Colon (tissue), 2 donors: ENCODE measurements around the gene SRSF4.

Experiments used
- FAIRE-seq: peaks from 2 replicates; lab custom pipeline; 2012; peaks lifted over from hg19 to GRCh38; lab: Jason Lieb, UNC
- donor health status: control.
- donor health status: control.

SRSF4 gene

DNA sequence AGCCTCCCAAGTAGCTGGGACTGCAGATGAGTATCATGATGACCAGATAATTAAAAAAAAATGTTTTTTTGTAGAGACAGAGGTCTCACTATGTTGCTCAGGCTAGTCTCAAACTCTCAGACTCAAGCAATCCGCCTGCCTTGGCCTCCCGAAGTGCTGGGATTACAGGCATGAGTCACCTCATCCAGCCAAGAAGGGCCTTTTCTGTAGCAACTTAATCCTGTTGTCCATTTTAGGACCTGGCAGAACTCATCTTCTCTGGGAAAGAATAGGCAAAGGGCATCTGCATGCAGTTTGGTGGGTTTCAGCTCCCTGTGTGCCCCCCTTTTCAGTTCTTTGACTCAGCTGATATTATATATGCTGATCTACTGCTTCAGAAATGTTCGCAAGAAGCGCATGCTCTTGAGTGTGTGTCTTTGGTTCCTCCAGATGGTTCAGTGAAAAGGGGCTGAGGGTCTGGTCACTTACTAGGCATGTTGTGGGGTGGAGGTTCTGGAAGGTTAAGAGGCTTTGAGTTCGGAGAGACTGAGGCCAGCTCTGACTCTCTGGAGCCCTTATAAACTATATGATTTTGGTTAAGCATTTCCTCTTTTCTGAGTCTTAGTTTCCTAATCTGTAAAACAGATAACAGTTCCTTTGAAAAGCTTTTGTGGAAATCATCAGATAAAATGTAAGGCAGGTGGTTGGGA, 19.4 kb upstream of the SRSF4 start:
- no peak for FAIRE-seq

DNA sequence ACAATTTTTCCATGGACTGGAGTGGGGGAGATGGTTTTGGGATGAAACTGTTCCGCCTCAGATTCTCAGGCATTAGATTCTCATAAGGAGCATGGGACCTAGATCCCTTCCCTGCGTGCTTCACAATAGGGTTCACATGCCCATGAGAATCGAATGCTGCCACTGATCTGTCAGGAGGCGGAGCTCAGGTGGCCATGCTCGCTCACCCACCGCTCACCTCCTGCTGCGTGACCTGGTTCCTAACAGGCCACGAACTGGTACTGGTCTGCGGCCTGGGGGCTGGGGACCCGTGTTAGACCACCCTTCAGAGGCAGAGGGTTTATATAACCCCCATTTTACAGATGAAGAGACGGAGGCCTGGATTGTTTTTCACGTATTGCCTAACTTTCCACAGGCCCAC, 16.3 kb upstream of the SRSF4 start:
- FAIRE-seq, result no peak

DNA sequence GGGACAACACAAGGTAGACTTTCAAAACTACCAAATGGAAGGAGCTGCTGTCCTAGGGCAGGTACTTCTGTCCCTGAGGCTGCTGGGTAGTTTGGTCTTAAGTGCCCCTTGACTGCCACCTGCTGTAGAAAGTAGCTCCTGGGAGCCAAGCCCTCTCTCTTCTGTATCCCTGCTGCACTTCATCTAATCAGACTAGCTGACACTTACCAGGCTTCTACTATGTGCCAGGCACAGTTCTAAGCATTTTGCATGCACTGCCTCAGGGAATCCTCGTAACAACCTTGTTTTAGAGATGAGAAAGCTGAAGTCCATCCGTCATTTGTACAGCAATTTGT, 15.9 kb upstream of the SRSF4 start:
- no peak for FAIRE-seq

GRCh38 chr1:29196863-29197589, 15.3 kb upstream of the SRSF4 start:
- FAIRE-seq, result no peak

GRCh38 chr1:29195881-29196291, 14.2 kb upstream of the SRSF4 start:
- FAIRE-seq, result no peak

DNA sequence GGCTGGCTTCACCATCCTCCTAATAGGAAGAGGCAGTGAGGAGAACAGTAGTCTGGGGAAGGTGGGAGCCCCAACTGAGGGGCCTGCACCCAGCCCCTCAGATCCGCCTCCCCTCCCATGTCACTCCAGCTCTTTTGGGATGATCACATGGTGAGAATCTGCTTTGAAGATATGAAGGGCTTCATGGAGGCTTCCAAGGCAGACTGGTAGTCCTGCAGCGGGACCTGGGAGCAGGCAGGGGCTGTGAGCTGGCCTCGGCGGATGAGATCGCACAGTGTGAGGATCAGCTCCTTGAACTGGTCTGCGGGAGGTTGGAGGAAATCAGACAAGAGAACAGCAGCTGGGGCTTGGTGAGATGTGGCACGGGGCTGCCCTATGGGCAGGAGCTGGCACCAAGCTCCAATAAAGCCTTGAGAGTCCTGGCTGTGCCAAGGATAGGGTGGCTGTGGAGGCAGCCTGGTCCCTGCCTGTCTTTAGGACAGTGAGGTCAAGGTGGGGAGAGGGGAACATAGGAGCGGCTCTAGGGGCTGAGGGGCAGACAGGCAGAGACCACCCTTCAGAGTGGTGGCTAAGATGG, 12.3 kb upstream of the SRSF4 start:
- no peak for FAIRE-seq

GRCh38 chr1:29190718-29191117, 9.0 kb upstream of the SRSF4 start:
- FAIRE-seq, result no peak

DNA sequence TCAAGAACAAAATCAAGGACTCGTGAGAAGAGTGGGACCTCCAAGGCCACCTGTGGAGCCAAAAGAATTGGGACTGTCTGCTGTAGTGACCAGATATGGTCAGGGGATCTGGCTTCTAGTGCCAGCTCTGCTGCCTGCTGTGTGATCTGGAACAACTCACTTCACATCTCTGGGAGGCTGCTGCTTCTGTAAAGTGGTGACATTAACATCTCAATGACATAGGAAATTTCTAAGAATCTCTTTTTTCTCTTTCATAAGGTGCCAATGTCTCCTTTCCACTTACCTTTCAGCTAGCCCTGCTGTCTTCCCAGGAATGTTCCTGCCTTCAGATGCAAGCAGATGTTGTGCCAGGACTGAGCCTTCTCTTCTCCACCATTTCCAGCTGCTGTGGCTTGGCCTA, 5.0 kb upstream of the SRSF4 start:
- FAIRE-seq, result no peak

DNA sequence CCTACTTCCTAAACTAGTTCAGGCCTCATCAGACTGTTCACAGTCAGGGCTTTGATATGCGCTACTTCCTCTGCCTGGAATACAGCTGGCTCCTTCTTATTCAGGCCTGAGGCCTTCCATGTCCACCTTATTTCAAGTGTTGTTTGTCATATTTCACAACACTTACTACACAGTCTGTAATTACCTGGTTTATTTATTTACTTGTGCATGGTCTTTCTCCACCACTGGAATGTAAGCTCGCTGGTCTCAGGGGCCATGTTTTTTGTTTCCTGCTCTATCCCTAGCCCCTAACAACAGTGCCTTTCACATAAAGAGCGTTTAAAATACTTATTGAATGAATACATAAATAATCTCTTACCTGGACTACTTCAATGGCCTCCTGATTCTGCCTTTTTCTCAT, 4.6 kb upstream of the SRSF4 start:
- FAIRE-seq, result no peak

- FAIRE-seq, result no peak
These were observed 1.6 kb upstream of the SRSF4 start for GRCh38 chr1:29183287-29183686.

- FAIRE-seq, result no peak
These were observed 945 bp downstream of the SRSF4 start for GRCh38 chr1:29180497-29181412.

GRCh38 chr1:29179641-29180184, 2.0 kb downstream of the SRSF4 start:
- FAIRE-seq, result no peak

- FAIRE-seq, result no peak
These were observed 4.5 kb downstream of the SRSF4 start for GRCh38 chr1:29177022-29177705.

- no peak for FAIRE-seq
These were observed 5.1 kb downstream of the SRSF4 start for GRCh38 chr1:29176576-29176975.

GRCh38 chr1:29172415-29172939, 9.2 kb downstream of the SRSF4 start:
- no peak for FAIRE-seq

DNA sequence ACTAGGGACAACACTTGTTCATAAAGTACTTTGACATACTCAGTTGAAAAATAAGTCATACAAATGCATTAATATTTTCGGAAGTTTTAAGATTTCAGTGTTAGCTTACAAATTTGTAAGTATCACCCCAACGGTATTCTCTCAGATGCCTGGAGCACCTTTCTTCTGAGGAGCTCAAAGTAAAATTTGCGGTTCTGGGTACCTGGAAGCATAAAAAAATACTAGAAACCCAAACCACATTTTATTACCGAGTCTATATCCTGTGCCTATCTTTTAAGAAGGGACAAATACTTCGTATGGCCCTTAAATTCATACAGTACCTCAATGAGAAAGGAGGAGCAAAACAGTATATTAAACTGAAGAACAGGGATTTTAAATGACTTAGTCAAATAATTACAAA, 10.2 kb downstream of the SRSF4 start:
- no peak for FAIRE-seq

GRCh38 chr1:29171089-29171488, 10.6 kb downstream of the SRSF4 start:
- no peak for FAIRE-seq

DNA sequence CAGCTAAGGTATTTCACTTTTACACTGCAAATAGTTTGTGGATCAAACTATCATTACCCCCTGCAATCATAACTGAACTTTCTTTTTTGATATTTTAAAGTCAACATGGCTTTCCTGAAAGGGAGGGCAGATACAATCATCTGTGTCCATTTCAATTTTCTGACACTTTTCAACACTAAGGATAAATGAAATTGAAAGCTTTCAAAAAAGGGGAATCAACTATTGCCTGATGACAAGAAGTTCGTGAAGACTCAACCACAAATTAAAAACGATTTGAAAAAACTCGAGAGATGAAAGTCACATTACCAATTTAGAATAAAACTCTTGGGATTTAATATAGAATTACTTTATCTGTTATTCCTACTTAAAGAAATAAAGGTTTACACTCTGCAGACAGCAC, 11.7 kb downstream of the SRSF4 start:
- no peak for FAIRE-seq

GRCh38 chr1:29167904-29168303, 13.8 kb downstream of the SRSF4 start:
- no peak for FAIRE-seq

DNA sequence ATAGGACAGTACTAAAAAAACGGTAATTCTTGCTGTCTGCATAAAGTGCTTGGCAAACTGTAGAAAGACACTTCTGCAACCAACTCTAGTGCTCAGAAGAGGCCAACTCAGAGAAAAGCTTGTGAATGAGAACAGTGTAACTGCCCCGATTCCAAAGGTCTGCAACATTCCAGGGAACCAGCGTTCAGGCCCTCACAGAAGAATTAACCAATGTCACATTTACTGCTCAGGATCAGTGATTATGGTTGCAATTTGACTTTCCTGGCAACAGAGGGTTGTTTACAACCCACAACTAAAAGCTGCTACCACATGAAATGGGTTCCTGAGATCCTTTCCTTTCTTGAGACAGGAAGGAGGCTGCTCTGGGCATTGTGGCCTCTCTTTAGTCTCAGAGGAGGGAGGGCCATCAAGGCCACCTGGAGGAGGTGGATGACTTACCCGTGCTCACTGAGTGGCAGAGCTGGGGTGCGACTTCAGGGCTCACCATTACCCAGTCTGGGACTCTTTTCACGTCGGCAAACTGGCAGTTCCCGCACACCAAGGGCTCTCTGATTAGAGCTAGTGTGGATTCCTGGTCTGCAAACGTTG, 15.3 kb downstream of the SRSF4 start:
- no peak for FAIRE-seq

GRCh38 chr1:29164588-29164987, 17.1 kb downstream of the SRSF4 start:
- no peak for FAIRE-seq
